Measurements from ENCODE around the gene IL17RB. TPM values are rescaled to one million over a fixed set of nuclear protein-coding genes. Genes with fewer than 3 reads are reported as not detected.

IL17RB gene
- polyA plus RNA-seq, 1 donor (not counting 4 experiments of a cell fraction or from before 2014, with no cell fraction given), result not detected

DNA sequence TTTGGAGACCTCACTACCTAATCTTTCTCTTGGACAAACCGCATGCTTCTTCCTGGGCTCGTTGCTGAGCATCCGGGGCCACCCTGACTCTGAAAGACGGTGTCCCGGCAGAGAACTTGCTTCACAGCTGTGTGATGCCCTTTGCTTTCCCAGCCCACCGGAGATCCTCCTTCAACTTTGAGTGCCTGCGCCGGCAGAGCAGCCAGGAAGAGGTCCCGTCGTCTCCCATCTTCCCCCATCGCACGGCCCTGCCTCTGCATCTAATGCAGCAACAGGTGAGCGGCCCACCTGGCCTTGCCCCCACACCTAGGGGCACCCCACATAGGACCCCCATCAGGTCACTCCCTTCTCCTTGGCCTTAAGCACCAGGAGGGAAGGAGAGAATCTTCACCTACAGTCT, 37.9 kb upstream of the IL17RB start:
- H3K27me3 ChIP-seq (ENCODE audit: control insufficient read depth, extremely low read depth, insufficient read depth, low read length), result no peaks in the 10 kb centered on the region
- no peaks in the 10 kb centered on the region for H4K20me1 ChIP-seq (ENCODE audit: control insufficient read depth, extremely low read depth, insufficient read depth, low read length)
- H3K9ac ChIP-seq (ENCODE audit: control insufficient read depth, extremely low read depth, insufficient read depth, low read length), result no peak overlapping the region
- no peak overlapping the region for H3K27ac ChIP-seq (ENCODE audit: control insufficient read depth, insufficient read depth, low read length)
- H3K9me3 ChIP-seq (ENCODE audit: control insufficient read depth, low read depth, low read length), result no peaks in the 10 kb centered on the region
- H3K36me3 ChIP-seq (ENCODE audit: control insufficient read depth in 2 of 2, extremely low read depth in 1 of 2, insufficient read depth in 2 of 2, low read length in 2 of 2), result no peaks in the 10 kb centered on the region
- H3K79me2 ChIP-seq (ENCODE audit: control insufficient read depth, insufficient read depth, low read length), result no peaks in the 10 kb centered on the region
- no peak overlapping the region for H2AFZ ChIP-seq (ENCODE audit: control insufficient read depth, low read length)
- DNase-seq (ENCODE audit: low read depth, low spot score), result no peak
- no peak overlapping the region for H3K4me2 ChIP-seq (ENCODE audit: control insufficient read depth, extremely low read depth, insufficient read depth, low read depth, low read length)
- no peak for FAIRE-seq
- H3K4me3 ChIP-seq (ENCODE audit: control insufficient read depth in 2 of 3, extremely low read depth in 1 of 3, insufficient read depth in 2 of 3, low read depth in 1 of 3, low read length in 3 of 3), result no peak overlapping the region
- dilution Hi-C loops (cut with MboI; ENCODE audit: extremely low pct_ligation_motif_present, low sequenced_read_pairs), result no loop called here
- no peak for TF ChIP-seq EZH2 (IDR thresholded peaks at IDR 0.05; ENCODE audit: low read length)
- TF ChIP-seq, protein P1, sequence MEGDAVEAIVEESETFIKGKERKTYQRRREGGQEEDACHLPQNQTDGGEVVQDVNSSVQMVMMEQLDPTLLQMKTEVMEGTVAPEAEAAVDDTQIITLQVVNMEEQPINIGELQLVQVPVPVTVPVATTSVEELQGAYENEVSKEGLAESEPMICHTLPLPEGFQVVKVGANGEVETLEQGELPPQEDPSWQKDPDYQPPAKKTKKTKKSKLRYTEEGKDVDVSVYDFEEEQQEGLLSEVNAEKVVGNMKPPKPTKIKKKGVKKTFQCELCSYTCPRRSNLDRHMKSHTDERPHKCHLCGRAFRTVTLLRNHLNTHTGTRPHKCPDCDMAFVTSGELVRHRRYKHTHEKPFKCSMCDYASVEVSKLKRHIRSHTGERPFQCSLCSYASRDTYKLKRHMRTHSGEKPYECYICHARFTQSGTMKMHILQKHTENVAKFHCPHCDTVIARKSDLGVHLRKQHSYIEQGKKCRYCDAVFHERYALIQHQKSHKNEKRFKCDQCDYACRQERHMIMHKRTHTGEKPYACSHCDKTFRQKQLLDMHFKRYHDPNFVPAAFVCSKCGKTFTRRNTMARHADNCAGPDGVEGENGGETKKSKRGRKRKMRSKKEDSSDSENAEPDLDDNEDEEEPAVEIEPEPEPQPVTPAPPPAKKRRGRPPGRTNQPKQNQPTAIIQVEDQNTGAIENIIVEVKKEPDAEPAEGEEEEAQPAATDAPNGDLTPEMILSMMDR (optimal IDR thresholded peaks at IDR 0.05 in 1 of 3, IDR thresholded peaks at IDR 0.05 in 1 of 3, conservative IDR thresholded peaks at IDR 0.05 in 1 of 3; ENCODE audit: extremely low read depth in 1 of 3, insufficient read depth in 2 of 3, low read length in 3 of 3), result no peak
- H3K9me1 ChIP-seq (ENCODE audit: control insufficient read depth, extremely low read depth, insufficient read depth, low read length), result no peaks in the 10 kb centered on the region
- H3K4me1 ChIP-seq (ENCODE audit: control insufficient read depth, extremely low read depth, insufficient read depth, low read length), result no peaks in the 10 kb centered on the region

DNA sequence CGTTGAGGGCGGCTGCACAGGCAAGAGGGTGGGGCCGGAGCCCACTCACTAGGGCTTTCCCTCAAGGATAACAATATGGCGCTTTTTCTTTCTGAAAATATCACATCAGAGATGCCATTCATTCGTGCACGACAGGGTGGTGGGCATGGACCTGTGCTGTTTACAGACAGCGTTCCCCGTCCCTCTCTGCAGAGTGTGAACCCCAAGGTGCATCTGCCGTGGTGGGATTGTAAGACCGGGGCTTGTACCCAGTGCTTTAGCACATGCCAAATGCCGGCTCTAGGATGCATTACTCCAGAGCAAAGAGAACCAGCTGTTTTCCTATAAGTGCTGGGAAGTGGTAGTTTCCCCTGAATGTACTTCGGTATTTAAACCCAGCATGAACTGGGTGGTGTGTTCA, 37.1 kb upstream of the IL17RB start:
- H3K9ac ChIP-seq (ENCODE audit: control insufficient read depth, extremely low read depth, insufficient read depth, low read length), result no peak overlapping the region
- no peaks in the 10 kb centered on the region for H3K27me3 ChIP-seq (ENCODE audit: control insufficient read depth, extremely low read depth, insufficient read depth, low read length)
- no peaks in the 10 kb centered on the region for H3K36me3 ChIP-seq (ENCODE audit: control insufficient read depth in 2 of 2, extremely low read depth in 1 of 2, insufficient read depth in 2 of 2, low read length in 2 of 2)
- no peaks in the 10 kb centered on the region for H3K4me1 ChIP-seq (ENCODE audit: control insufficient read depth, extremely low read depth, insufficient read depth, low read length)
- H3K9me3 ChIP-seq (ENCODE audit: control insufficient read depth, low read depth, low read length), result no peaks in the 10 kb centered on the region
- no peaks in the 10 kb centered on the region for H4K20me1 ChIP-seq (ENCODE audit: control insufficient read depth, extremely low read depth, insufficient read depth, low read length)
- H2AFZ ChIP-seq (ENCODE audit: control insufficient read depth, low read length), result no peak overlapping the region
- no peak overlapping the region for H3K4me2 ChIP-seq (ENCODE audit: control insufficient read depth, extremely low read depth, insufficient read depth, low read depth, low read length)
- no peak overlapping the region for H3K4me3 ChIP-seq (ENCODE audit: control insufficient read depth in 2 of 3, extremely low read depth in 1 of 3, insufficient read depth in 2 of 3, low read depth in 1 of 3, low read length in 3 of 3)
- dilution Hi-C loops (cut with MboI; ENCODE audit: extremely low pct_ligation_motif_present, low sequenced_read_pairs), result no loop called here
- no peaks in the 10 kb centered on the region for H3K9me1 ChIP-seq (ENCODE audit: control insufficient read depth, extremely low read depth, insufficient read depth, low read length)
- DNase-seq (ENCODE audit: low read depth, low spot score) (no peak), FAIRE-seq (no peak)
- no peak for TF ChIP-seq EZH2 (IDR thresholded peaks at IDR 0.05; ENCODE audit: low read length)
- TF ChIP-seq, protein P1 (optimal IDR thresholded peaks at IDR 0.05 in 1 of 3, IDR thresholded peaks at IDR 0.05 in 1 of 3, conservative IDR thresholded peaks at IDR 0.05 in 1 of 3; ENCODE audit: extremely low read depth in 1 of 3, insufficient read depth in 2 of 3, low read length in 3 of 3), result no peak
- no peaks in the 10 kb centered on the region for H3K79me2 ChIP-seq (ENCODE audit: control insufficient read depth, insufficient read depth, low read length)
- no peak overlapping the region for H3K27ac ChIP-seq (ENCODE audit: control insufficient read depth, insufficient read depth, low read length)
